ENCODE results near the gene DNAJC3.
"Not testable (repeated sequence)": the region's sequence is repeated elsewhere in the genome, so short reads cannot be mapped to it uniquely, and the experiment has no call there.

DNAJC3 gene

GRCh38 chr13:95676105-95676761 is 706 bp upstream of the DNAJC3 start:
- DNase-seq (ENCODE audit: low spot score): peak; percentile 29

GRCh38 chr13:95677564-95678266 is 776 bp downstream of the DNAJC3 start:
- DNase-seq (ENCODE audit: low spot score): peak; percentile 28

- no peak for DNase-seq (ENCODE audit: low spot score)
Measured at GRCh38 chr13:95678967-95679366, 2.0 kb downstream of the DNAJC3 start.

- no peak for DNase-seq (ENCODE audit: low spot score)
Measured at GRCh38 chr13:95679722-95680121, 2.8 kb downstream of the DNAJC3 start.

- DNase-seq (ENCODE audit: low spot score): no peak
Measured at GRCh38 chr13:95684418-95684817, 7.5 kb downstream of the DNAJC3 start.

- not testable (repeated sequence) for DNase-seq (ENCODE audit: low spot score)
Measured at GRCh38 chr13:95684960-95685359, 8.0 kb downstream of the DNAJC3 start.

- DNase-seq (ENCODE audit: low spot score): no peak
Measured at GRCh38 chr13:95689582-95689926, 12.6 kb downstream of the DNAJC3 start.

GRCh38 chr13:95690986-95691385 is 14.0 kb downstream of the DNAJC3 start:
- DNase-seq (ENCODE audit: low spot score): not testable (repeated sequence)

- DNase-seq (ENCODE audit: low spot score): no peak
Measured at GRCh38 chr13:95697052-95697680, 20.2 kb downstream of the DNAJC3 start.

GRCh38 chr13:95698047-95698749 is 21.3 kb downstream of the DNAJC3 start:
- peak; percentile 4 for DNase-seq (ENCODE audit: low spot score)

GRCh38 chr13:95703576-95703975 is 26.6 kb downstream of the DNAJC3 start:
- no peak for DNase-seq (ENCODE audit: low spot score)

- DNase-seq (ENCODE audit: low spot score): no peak
Measured at GRCh38 chr13:95704510-95704909, 27.6 kb downstream of the DNAJC3 start.

- no peak for DNase-seq (ENCODE audit: low spot score)
Measured at GRCh38 chr13:95706356-95706755, 29.4 kb downstream of the DNAJC3 start.

GRCh38 chr13:95707035-95707434 is 30.1 kb downstream of the DNAJC3 start:
- no peak for DNase-seq (ENCODE audit: low spot score)

GRCh38 chr13:95707442-95708390 is 30.8 kb downstream of the DNAJC3 start:
- peak; percentile 20 for DNase-seq (ENCODE audit: low spot score)

- no peak for DNase-seq (ENCODE audit: low spot score)
Measured at GRCh38 chr13:95708391-95708774, 31.4 kb downstream of the DNAJC3 start.

GRCh38 chr13:95708811-95709500 is 32.0 kb downstream of the DNAJC3 start:
- DNase-seq (ENCODE audit: low spot score): no peak

- DNase-seq (ENCODE audit: low spot score): no peak
Measured at GRCh38 chr13:95710313-95710712, 33.4 kb downstream of the DNAJC3 start.

GRCh38 chr13:95712846-95713245 is 35.9 kb downstream of the DNAJC3 start:
- not testable (repeated sequence) for DNase-seq (ENCODE audit: low spot score)

- DNase-seq (ENCODE audit: low spot score): no peak
Measured at GRCh38 chr13:95713651-95714050, 36.7 kb downstream of the DNAJC3 start.

Data from Ammon's horn (tissue), 1 donor.